ENCODE measurements around the gene CLEC18A.
A peak's percentile ranks its signal among the peaks of the same experiment; 100 is the strongest.

CLEC18A gene

DNA sequence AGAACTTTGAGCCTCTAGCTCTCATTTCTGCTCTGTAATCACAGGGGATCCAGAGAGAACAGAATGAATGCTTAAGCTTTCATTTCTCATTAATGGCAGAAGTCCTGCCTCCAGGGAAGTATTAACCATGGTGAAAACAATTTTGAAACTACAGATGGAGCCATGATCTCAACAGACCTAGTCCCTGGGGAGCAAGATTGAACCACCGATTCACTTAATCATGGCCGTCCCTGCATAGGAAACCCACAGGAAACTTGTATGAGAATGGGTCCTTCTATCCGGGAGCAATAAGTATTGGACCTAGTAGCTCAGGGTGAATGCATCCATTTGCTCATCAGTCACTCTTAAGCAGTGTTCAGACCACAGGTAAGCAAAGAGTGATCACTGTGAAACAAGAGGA, 40.2 kb upstream of the CLEC18A start:
- DNase-seq (ENCODE audit: low spot score), result no peak
- H3K27ac ChIP-seq, result no peak overlapping the region
- TF ChIP-seq, protein P1, sequence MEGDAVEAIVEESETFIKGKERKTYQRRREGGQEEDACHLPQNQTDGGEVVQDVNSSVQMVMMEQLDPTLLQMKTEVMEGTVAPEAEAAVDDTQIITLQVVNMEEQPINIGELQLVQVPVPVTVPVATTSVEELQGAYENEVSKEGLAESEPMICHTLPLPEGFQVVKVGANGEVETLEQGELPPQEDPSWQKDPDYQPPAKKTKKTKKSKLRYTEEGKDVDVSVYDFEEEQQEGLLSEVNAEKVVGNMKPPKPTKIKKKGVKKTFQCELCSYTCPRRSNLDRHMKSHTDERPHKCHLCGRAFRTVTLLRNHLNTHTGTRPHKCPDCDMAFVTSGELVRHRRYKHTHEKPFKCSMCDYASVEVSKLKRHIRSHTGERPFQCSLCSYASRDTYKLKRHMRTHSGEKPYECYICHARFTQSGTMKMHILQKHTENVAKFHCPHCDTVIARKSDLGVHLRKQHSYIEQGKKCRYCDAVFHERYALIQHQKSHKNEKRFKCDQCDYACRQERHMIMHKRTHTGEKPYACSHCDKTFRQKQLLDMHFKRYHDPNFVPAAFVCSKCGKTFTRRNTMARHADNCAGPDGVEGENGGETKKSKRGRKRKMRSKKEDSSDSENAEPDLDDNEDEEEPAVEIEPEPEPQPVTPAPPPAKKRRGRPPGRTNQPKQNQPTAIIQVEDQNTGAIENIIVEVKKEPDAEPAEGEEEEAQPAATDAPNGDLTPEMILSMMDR (IDR thresholded peaks at IDR 0.05), result no peak
- H3K4me3 ChIP-seq, result no peak overlapping the region

DNA sequence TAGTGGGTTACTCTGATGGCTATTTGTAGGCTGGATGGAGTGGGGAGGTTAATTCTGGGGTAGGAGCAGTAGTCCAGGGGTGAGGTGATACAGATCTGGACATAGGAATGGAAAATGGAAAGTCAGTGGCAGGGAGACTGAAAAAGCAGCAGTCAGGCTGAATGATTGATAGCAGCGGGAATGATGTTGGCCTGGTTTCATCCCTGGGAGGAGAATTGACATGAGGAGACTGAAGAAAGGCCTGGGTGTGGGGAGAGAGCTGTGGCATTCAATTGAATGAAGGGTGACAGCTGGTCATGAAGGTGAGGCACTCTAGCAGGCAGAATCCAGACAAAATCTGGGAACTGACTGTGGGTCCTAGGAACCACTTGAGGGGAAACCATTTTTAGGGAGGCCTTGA, 34.7 kb upstream of the CLEC18A start:
- TF ChIP-seq, protein P1 (IDR thresholded peaks at IDR 0.05), result no peak
- DNase-seq (ENCODE audit: low spot score), result no peak
- no peak overlapping the region for H3K4me3 ChIP-seq
- peak overlapping the region; percentile 76 to 91 for H3K27ac ChIP-seq

DNA sequence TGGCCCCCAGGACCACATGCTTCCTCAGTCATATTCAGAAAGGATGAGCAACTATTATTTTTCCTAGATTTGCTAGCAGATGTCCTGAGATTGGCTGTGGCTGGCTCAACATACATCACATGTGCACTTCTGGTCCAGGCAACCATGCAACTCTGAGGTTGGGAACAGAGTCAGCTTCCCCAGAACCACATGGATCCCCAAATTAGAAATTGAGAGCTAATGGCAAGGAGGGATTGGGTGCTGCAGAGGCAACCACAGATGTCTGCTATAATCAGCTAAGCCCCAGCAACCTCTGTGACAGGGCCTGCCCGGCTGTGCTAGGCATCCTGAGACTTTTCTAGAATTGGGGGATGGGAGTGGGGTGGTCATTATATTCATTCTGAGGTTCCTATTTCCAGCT, 33.8 kb upstream of the CLEC18A start:
- Histone ChIP-seq H3K27ac (peak overlapping the region; percentile 76 to 91), H3K4me3 (peak overlapping the region; percentile 41)
- TF ChIP-seq, protein P1 (IDR thresholded peaks at IDR 0.05), result no peak
- no peak for DNase-seq (ENCODE audit: low spot score)

DNA sequence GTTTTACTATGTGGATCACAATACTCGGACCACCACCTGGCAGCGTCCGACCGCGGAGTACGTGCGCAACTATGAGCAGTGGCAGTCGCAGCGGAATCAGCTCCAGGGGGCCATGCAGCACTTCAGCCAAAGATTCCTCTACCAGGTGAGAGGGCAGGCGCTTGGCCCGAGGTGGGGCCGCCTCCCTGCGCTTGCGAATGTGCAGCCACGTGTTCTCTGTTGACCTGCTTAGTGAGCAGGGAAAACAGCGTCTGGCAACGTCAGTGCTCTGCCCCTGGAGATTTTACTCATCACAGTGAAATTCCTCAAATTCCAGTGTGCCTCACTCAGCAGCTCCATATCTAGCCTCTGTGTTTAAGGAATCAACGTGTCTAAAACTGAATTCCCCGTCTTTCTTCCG, 33.4 kb upstream of the CLEC18A start:
- peak overlapping the region; percentile 41 for H3K4me3 ChIP-seq
- peak; percentile 94 for DNase-seq (ENCODE audit: low spot score)

DNA sequence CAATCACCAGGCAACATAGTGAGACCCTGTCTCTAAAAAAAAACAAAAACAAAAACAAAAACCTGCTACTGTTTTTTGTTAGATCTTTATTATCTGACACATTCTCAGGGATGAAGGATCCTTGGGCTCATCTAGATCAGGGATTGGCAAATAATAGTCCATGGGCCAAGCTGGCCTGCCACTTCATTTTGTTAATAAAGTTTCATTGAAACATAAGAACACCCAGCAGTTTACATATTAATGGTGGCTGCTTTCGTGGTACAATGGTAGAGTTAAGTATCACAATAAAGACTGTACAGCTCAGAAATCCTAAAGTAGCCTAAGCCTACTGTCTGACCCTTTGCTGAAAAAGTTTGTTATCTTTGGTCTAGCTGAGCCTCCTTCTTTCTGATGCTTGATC, 32.9 kb upstream of the CLEC18A start:
- Histone ChIP-seq H3K4me3 (peak overlapping the region; percentile 41), H3K27ac (peak overlapping the region; percentile 76 to 91)
- TF ChIP-seq, protein P1 (IDR thresholded peaks at IDR 0.05), result no peak
- DNase-seq (ENCODE audit: low spot score), result no peak

More for the DNA sequence above, 33.4 kb upstream of the CLEC18A start:
- peak overlapping the region; percentile 76 to 91 for H3K27ac ChIP-seq
- TF ChIP-seq, protein P1 (IDR thresholded peaks at IDR 0.05), result no peak

DNA sequence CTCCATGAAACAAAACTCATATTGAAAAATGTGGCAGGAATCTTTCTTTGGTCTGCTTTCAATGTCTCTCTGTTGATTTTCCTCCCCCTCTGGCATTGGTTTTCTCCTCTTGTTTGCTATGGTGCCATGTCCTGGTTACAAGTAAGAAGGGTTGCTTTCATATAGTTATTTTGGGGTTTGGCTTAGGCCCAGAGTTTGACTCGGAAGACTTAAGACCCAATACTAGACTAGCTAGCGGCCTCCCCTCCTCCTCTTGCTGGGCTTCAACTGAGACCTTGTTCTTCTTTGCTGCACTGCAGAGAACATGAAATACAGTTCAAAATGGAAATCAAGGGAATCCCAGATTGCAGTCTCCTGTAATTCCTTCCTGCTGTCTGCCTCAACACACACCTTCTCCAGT, 30.0 kb upstream of the CLEC18A start:
- Histone ChIP-seq H3K27ac (peak overlapping the region; percentile 75 to 84), H3K4me3 (no peak overlapping the region)
- DNase-seq (ENCODE audit: low spot score), result no peak

DNA sequence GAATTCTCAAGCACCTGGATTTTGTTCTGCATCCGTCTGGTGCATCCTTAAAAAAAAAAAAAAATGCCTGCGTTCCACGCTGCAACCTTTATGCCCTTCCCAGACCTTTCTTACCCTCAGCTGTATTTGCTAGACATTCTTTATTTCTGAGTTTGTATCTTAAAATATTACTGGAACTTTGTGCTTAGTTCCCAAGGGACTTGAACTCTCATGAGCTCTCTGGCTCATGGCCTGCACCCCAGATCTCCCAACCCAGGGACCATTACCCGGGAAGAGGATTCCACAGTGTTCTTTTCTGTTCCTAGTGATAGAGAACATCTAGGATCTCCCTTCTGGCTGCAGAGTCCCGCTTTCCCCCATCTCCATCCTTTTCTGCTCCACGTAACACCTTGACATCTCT, 28.9 kb upstream of the CLEC18A start:
- Histone ChIP-seq H3K27ac (peak overlapping the region; percentile 45 to 98), H3K4me3 (no peak overlapping the region)
- TF ChIP-seq, protein P1 (IDR thresholded peaks at IDR 0.05), result no peak
- no peak for DNase-seq (ENCODE audit: low spot score)

More for the DNA sequence above, 30.0 kb upstream of the CLEC18A start:
- TF ChIP-seq, protein P1 (IDR thresholded peaks at IDR 0.05), result no peak

All from coronary artery (tissue), 2 donors.